GM23338 (cell line): Measurements from ENCODE around the gene TFCP2. TPM values are rescaled to one million over a fixed set of nuclear protein-coding genes. Genes with fewer than 3 reads are reported as not detected.

Experiments
- ATAC-seq: fragments of 200-7000 bp; cut with Tn5 transposase; 3 replicates; pipeline ENCODE4 v1.9.1; 2020
- DNase-seq: peaks from one replicate; pipeline ENCODE4 v3.0.0-alpha.2; 2015; ENCODE audit warnings: low spot score
- H2AFZ ChIP-seq: fragments of 200-600 bp; sonication (generic); 2 replicates; pipeline ENCODE4 v1.8.0; 2016; ENCODE audit warnings: antibody characterized with exemption, mild to moderate bottlenecking, moderate library complexity
- H3F3A ChIP-seq: fragments of 200-600 bp; sonication (generic); replicated peaks from 2 replicates; pipeline ENCODE4 v1.8.0; 2017; ENCODE audit warnings: antibody characterized with exemption, mixed run types, low read depth
- H3K27ac ChIP-seq: fragments of 200-600 bp; sonication (generic); 2 replicates; pipeline ENCODE4 v1.6.1; 2016; ENCODE audit warnings: low read depth
- H3K27me3 ChIP-seq: fragments of 200-600 bp; sonication (generic); 2 replicates; pipeline ENCODE4 v1.8.0; 2016; ENCODE audit warnings: mild to moderate bottlenecking, mixed run types, moderate library complexity; ENCODE audit not compliant: insufficient read depth
- H3K36me3 ChIP-seq: fragments of 200-600 bp; sonication (generic); 2 replicates; pipeline ENCODE4 v1.8.0; 2016; ENCODE audit warnings: mild to moderate bottlenecking; ENCODE audit not compliant: insufficient read depth
- H3K4me1 ChIP-seq: fragments of 200-600 bp; sonication (generic); 2 replicates; pipeline ENCODE4 v1.8.0; 2016; ENCODE audit warnings: mild to moderate bottlenecking, moderate library complexity; ENCODE audit not compliant: insufficient read depth
- H3K4me2 ChIP-seq: fragments of 200-600 bp; sonication (generic); 2 replicates; pipeline ENCODE4 v1.7.1; 2017; ENCODE audit warnings: mixed run types
- H3K4me3 ChIP-seq: fragments of 200-600 bp; sonication (generic); 2 replicates; pipeline ENCODE4 v1.6.1; 2016; ENCODE audit warnings: mixed run types
- H3K79me2 ChIP-seq: fragments of 200-600 bp; sonication (generic); replicated peaks from 2 replicates; pipeline ENCODE4 v1.8.0; 2017; ENCODE audit warnings: mild to moderate bottlenecking; ENCODE audit not compliant: insufficient read depth
- H3K9me2 ChIP-seq: fragments of 200-600 bp; sonication (generic); 2 replicates; pipeline ENCODE4 v1.8.0; 2017; ENCODE audit not compliant: insufficient read depth
- H4K20me1 ChIP-seq: fragments of 200-600 bp; sonication (generic); replicated peaks from 2 replicates; pipeline ENCODE4 v1.8.0; 2017; ENCODE audit warnings: mild to moderate bottlenecking; ENCODE audit not compliant: insufficient read depth
- H3K27ac Mint-ChIP-seq: 2 replicates; pipeline ENCODE4 v1.8.0; 2020; ENCODE audit warnings: inconsistent platforms, mild to moderate bottlenecking, moderate library complexity, mixed read lengths
- H3K27me3 Mint-ChIP-seq: 3 replicates; pipeline ENCODE4 v1.8.0; 2022; ENCODE audit warnings: low read depth, mild to moderate bottlenecking, moderate library complexity, mixed read lengths, inconsistent platforms; ENCODE audit not compliant: insufficient read depth, poor library complexity
- H3K36me3 Mint-ChIP-seq: 3 replicates; pipeline ENCODE4 v1.8.0; 2021; ENCODE audit warnings: low read depth, mild to moderate bottlenecking, inconsistent platforms, moderate library complexity, mixed read lengths
- H3K4me1 Mint-ChIP-seq: 3 replicates; pipeline ENCODE4 v1.8.0; 2020; ENCODE audit warnings: mild to moderate bottlenecking, inconsistent platforms, mixed read lengths
- H3K4me3 Mint-ChIP-seq: 3 replicates; pipeline ENCODE4 v1.8.0; 2021; ENCODE audit warnings: moderate library complexity, mild to moderate bottlenecking, inconsistent platforms, mixed read lengths
- H3K9me3 Mint-ChIP-seq: 3 replicates; pipeline ENCODE4 v1.8.0; 2020; ENCODE audit warnings: moderate library complexity, mild to moderate bottlenecking, inconsistent platforms, mixed read lengths
- EZH2phosphoT487 ChIP-seq: fragments of 200-600 bp; sonication (generic); IDR thresholded peaks from one replicate; pipeline ENCODE4 v1.8.1; 2018; ENCODE audit warnings: antibody characterized with exemption; ENCODE audit not compliant: unreplicated experiment
- polyA plus RNA-seq: library from polyadenylated mRNA; unstranded; fragments of >200 nt; fragmentation: Nextera tagmentation; extraction: Ambion mirVana; gene quantifications from 2 replicates; pipeline ENCODE4 v1.2.1, GENCODE V29; 2016
- total RNA-seq: library from RNA; depleted of rRNA; stranded (reverse); fragments of >200 nt; shearing (Covaris generic); gene quantifications from 2 replicates; pipeline ENCODE4 v1.2.3, GENCODE V29; 2014
- TF ChIP-seq, protein P1 (sequence below), 2 experiments: fragments of 200-600 bp in 1 of 2; sonication (generic) in 1 of 2; conservative IDR thresholded peaks; 2 replicates each; pipeline versions ENCODE4 v1.5.1 to v1.6.1; 2016 to 2017; ENCODE audit warnings: antibody characterized with exemption in 2 of 2, low read depth in 2 of 2, mild to moderate bottlenecking in 2 of 2, moderate library complexity in 1 of 2
- TF ChIP-seq, protein P2 (sequence below): IDR thresholded peaks from one replicate; pipeline ENCODE4 v1.6.1; 2018; ENCODE audit warnings: antibody characterized with exemption; ENCODE audit not compliant: unreplicated experiment
- TF ChIP-seq, protein P3 (sequence below): fragments of 250-450 bp; sonication (Bioruptor Pico); IDR thresholded peaks from 2 replicates; pipeline ENCODE4 v1.5.0; 2020; ENCODE audit warnings: mild to moderate bottlenecking, moderate library complexity

TFCP2 gene
- total and polyA plus RNA-seq, 2 experiments from 2014 or later = 15.2 to 30.5 TPM

DNA sequence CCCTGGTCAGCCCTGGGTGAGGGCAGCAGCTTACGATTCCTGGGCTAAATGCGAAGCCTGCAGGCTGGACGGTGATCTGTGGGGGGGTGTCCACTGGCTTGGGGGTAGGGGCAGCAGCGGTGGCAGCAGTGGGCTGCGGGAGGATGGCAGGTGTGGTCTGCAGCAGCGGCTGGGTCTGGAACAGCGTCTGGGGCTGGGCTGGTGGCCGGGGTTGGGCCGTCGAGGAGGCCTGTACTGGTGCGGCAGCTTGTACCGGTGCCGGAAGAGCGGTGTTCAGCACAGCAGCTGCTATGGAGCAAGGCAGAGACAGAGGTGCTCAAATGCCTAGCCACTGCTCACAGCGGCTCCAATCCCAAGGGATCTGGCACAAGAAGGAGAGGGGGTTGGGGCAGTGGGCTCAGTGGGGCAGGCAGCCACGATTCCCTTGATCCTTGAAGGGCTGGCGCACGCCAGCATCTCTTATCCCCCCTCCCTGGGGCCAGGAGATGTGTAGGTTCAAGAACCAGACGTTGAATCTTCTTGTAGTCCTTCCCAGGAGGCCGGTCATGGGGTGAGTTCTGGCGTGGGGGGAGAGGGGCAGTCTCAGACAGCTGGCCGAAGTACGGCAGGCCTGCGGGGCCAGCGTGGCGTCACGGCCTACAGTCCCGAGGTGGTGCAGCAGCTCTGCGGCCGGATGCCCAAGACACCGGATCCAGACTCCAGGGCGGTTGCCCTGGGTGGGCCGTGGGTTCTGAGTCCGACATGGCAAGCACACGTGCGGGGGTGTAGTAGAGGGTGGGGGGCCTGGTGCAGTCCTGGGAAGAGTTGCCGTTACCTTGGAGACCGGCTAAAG is 25.0 kb upstream of the TFCP2 start:
- H3K36me3 ChIP-seq = no peaks in the 10 kb centered on the region
- H3K4me1 Mint-ChIP-seq = no peaks in the 10 kb centered on the region; the same call in 2 of the 3 replicates
- no peaks in the 10 kb centered on the region for H4K20me1 ChIP-seq
- H3K4me1 ChIP-seq = no peaks in the 10 kb centered on the region
- no peaks in the 10 kb centered on the region for H3K79me2 ChIP-seq
- TF ChIP-seq, protein P1, sequence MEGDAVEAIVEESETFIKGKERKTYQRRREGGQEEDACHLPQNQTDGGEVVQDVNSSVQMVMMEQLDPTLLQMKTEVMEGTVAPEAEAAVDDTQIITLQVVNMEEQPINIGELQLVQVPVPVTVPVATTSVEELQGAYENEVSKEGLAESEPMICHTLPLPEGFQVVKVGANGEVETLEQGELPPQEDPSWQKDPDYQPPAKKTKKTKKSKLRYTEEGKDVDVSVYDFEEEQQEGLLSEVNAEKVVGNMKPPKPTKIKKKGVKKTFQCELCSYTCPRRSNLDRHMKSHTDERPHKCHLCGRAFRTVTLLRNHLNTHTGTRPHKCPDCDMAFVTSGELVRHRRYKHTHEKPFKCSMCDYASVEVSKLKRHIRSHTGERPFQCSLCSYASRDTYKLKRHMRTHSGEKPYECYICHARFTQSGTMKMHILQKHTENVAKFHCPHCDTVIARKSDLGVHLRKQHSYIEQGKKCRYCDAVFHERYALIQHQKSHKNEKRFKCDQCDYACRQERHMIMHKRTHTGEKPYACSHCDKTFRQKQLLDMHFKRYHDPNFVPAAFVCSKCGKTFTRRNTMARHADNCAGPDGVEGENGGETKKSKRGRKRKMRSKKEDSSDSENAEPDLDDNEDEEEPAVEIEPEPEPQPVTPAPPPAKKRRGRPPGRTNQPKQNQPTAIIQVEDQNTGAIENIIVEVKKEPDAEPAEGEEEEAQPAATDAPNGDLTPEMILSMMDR (conservative IDR thresholded peaks at IDR 0.05; ENCODE audit: low read depth in 2 of 2) = no peak
- TF ChIP-seq EZH2phosphoT487 = no peak
- TF ChIP-seq, protein P2, sequence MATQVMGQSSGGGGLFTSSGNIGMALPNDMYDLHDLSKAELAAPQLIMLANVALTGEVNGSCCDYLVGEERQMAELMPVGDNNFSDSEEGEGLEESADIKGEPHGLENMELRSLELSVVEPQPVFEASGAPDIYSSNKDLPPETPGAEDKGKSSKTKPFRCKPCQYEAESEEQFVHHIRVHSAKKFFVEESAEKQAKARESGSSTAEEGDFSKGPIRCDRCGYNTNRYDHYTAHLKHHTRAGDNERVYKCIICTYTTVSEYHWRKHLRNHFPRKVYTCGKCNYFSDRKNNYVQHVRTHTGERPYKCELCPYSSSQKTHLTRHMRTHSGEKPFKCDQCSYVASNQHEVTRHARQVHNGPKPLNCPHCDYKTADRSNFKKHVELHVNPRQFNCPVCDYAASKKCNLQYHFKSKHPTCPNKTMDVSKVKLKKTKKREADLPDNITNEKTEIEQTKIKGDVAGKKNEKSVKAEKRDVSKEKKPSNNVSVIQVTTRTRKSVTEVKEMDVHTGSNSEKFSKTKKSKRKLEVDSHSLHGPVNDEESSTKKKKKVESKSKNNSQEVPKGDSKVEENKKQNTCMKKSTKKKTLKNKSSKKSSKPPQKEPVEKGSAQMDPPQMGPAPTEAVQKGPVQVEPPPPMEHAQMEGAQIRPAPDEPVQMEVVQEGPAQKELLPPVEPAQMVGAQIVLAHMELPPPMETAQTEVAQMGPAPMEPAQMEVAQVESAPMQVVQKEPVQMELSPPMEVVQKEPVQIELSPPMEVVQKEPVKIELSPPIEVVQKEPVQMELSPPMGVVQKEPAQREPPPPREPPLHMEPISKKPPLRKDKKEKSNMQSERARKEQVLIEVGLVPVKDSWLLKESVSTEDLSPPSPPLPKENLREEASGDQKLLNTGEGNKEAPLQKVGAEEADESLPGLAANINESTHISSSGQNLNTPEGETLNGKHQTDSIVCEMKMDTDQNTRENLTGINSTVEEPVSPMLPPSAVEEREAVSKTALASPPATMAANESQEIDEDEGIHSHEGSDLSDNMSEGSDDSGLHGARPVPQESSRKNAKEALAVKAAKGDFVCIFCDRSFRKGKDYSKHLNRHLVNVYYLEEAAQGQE = no peak
- TF ChIP-seq, protein P3, sequence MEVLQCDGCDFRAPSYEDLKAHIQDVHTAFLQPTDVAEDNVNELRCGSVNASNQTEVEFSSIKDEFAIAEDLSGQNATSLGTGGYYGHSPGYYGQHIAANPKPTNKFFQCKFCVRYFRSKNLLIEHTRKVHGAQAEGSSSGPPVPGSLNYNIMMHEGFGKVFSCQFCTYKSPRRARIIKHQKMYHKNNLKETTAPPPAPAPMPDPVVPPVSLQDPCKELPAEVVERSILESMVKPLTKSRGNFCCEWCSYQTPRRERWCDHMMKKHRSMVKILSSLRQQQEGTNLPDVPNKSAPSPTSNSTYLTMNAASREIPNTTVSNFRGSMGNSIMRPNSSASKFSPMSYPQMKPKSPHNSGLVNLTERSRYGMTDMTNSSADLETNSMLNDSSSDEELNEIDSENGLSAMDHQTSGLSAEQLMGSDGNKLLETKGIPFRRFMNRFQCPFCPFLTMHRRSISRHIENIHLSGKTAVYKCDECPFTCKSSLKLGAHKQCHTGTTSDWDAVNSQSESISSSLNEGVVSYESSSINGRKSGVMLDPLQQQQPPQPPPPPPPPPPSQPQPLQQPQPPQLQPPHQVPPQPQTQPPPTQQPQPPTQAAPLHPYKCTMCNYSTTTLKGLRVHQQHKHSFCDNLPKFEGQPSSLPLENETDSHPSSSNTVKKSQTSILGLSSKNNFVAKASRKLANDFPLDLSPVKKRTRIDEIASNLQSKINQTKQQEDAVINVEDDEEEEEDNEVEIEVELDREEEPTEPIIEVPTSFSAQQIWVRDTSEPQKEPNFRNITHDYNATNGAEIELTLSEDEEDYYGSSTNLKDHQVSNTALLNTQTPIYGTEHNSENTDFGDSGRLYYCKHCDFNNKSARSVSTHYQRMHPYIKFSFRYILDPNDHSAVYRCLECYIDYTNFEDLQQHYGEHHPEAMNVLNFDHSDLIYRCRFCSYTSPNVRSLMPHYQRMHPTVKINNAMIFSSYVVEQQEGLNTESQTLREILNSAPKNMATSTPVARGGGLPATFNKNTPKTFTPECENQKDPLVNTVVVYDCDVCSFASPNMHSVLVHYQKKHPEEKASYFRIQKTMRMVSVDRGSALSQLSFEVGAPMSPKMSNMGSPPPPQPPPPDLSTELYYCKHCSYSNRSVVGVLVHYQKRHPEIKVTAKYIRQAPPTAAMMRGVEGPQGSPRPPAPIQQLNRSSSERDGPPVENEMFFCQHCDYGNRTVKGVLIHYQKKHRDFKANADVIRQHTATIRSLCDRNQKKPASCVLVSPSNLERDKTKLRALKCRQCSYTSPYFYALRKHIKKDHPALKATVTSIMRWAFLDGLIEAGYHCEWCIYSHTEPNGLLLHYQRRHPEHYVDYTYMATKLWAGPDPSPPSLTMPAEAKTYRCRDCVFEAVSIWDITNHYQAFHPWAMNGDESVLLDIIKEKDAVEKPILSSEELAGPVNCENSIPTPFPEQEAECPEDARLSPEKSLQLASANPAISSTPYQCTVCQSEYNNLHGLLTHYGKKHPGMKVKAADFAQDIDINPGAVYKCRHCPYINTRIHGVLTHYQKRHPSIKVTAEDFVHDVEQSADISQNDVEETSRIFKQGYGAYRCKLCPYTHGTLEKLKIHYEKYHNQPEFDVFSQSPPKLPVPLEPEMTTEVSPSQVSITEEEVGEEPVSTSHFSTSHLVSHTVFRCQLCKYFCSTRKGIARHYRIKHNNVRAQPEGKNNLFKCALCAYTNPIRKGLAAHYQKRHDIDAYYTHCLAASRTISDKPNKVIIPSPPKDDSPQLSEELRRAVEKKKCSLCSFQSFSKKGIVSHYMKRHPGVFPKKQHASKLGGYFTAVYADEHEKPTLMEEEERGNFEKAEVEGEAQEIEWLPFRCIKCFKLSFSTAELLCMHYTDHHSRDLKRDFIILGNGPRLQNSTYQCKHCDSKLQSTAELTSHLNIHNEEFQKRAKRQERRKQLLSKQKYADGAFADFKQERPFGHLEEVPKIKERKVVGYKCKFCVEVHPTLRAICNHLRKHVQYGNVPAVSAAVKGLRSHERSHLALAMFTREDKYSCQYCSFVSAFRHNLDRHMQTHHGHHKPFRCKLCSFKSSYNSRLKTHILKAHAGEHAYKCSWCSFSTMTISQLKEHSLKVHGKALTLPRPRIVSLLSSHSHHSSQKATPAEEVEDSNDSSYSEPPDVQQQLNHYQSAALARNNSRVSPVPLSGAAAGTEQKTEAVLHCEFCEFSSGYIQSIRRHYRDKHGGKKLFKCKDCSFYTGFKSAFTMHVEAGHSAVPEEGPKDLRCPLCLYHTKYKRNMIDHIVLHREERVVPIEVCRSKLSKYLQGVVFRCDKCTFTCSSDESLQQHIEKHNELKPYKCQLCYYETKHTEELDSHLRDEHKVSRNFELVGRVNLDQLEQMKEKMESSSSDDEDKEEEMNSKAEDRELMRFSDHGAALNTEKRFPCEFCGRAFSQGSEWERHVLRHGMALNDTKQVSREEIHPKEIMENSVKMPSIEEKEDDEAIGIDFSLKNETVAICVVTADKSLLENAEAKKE = no peak
- no peak overlapping the region for H3K4me3 ChIP-seq
- H3K27ac ChIP-seq = no peak overlapping the region
- no peaks in the 10 kb centered on the region for H3F3A ChIP-seq
- no peak overlapping the region for H2AFZ ChIP-seq
- no peaks in the 10 kb centered on the region for H3K9me2 ChIP-seq
- H3K27ac Mint-ChIP-seq = no peak overlapping the region
- H3K9me3 Mint-ChIP-seq = no peaks in the 10 kb centered on the region
- ATAC-seq (peak; percentile 22; the same call in 2 of the 3 replicates), DNase-seq (no peak)
- H3K4me2 ChIP-seq = no peak overlapping the region
- no peaks in the 10 kb centered on the region for H3K36me3 Mint-ChIP-seq
- no peaks in the 10 kb centered on the region for H3K27me3 ChIP-seq
- peaks cover 9% of the 10 kb centered on the region for H3K27me3 Mint-ChIP-seq
- no peak overlapping the region for H3K4me3 Mint-ChIP-seq
